ENCODE data around the gene MPHOSPH10. TPM values are rescaled to one million over a fixed set of nuclear protein-coding genes. Genes with fewer than 3 reads are reported as not detected.

The MPHOSPH10 gene
- total RNA-seq, 1 experiment from 2014 or later = 34.1 TPM

GRCh38 chr2:71166812-71167211, 36.4 kb downstream of the MPHOSPH10 start:
- TF ChIP-seq REST (IDR thresholded peaks at IDR 0.05; ENCODE audit: insufficient read depth in 1 of 2, low read depth in 2 of 2, low read length in 1 of 2) (no peak), CTCF (IDR thresholded peaks at IDR 0.05) (no peak)
- CTCF ChIA-PET = no interaction called here
- ATAC-seq (no peak), DNase-seq (ENCODE audit: low read depth, low spot score) (no peak)
- H3K9me3 ChIP-seq (ENCODE audit: control insufficient read depth, insufficient read depth, low read depth, low read length) = no peaks in the 10 kb centered on the region
- no TSS peak for BruUV-seq (replicated peaks)
- no peaks in the 10 kb centered on the region for H3K27me3 ChIP-seq (ENCODE audit: control insufficient read depth, insufficient read depth, low read length)
- intact Hi-C loops (cut with micrococcal nuclease; ENCODE audit: unreplicated experiment) = no loop called here
- no peaks in the 10 kb centered on the region for H3K4me1 ChIP-seq (ENCODE audit: control insufficient read depth, insufficient read depth, low read length)
- no peaks in the 10 kb centered on the region for H3K36me3 ChIP-seq (ENCODE audit: control insufficient read depth, insufficient read depth, low read length)
- no peak overlapping the region for H3K4me3 ChIP-seq (ENCODE audit: low read depth in 2 of 2, low read length in 2 of 2)
- in situ Hi-C loops (cut with HindIII; ENCODE audit: low pct_unique_long_range_greater_than_20kb, low sequenced_read_pairs) = no loop called here
- POLR2A ChIA-PET = no interaction called here
- H3K27ac ChIP-seq (ENCODE audit: low read length) = no peak overlapping the region

- Histone ChIP-seq H3K36me3 (ENCODE audit: control insufficient read depth, insufficient read depth, low read length) (no peaks in the 10 kb centered on the region), H3K4me1 (ENCODE audit: control insufficient read depth, insufficient read depth, low read length) (no peaks in the 10 kb centered on the region), H3K9me3 (ENCODE audit: control insufficient read depth, insufficient read depth, low read depth, low read length) (no peaks in the 10 kb centered on the region), H3K27ac (ENCODE audit: low read length) (no peak overlapping the region), H3K4me3 (ENCODE audit: low read depth in 2 of 2, low read length in 2 of 2) (no peak overlapping the region), H3K27me3 (ENCODE audit: control insufficient read depth, insufficient read depth, low read length) (no peaks in the 10 kb centered on the region)
- TF ChIP-seq POLR2AphosphoS5 (IDR thresholded peaks at IDR 0.05; ENCODE audit: low read depth, low read length) = no peak
- no peak for TF ChIP-seq CTCF (IDR thresholded peaks at IDR 0.05)
- TF ChIP-seq SIN3A (IDR thresholded peaks at IDR 0.05; ENCODE audit: borderline replicate concordance, insufficient read depth, low read depth, low read length) = no peak
- TF ChIP-seq REST (IDR thresholded peaks at IDR 0.05; ENCODE audit: insufficient read depth in 1 of 2, low read depth in 2 of 2, low read length in 1 of 2) = no peak
- no peak for TF ChIP-seq TCF7L2 (IDR thresholded peaks at IDR 0.05; ENCODE audit: low read depth, low read length)
- POLR2A ChIA-PET = no interaction called here
- no peak for DNase-seq (ENCODE audit: low read depth, low spot score)
- CTCF ChIA-PET = no interaction called here
- no peak for ATAC-seq
- intact Hi-C loops (cut with micrococcal nuclease; ENCODE audit: unreplicated experiment) = no loop called here
- in situ Hi-C loops (cut with HindIII; ENCODE audit: low pct_unique_long_range_greater_than_20kb, low sequenced_read_pairs) = no loop called here
- no TSS peak for BruUV-seq (replicated peaks)
These were observed 42.7 kb downstream of the MPHOSPH10 start for GRCh38 chr2:71173096-71173495.
